Left ventricle myocardium superior (tissue), 1 donor: ENCODE results near the gene ZNF219. TPM values are rescaled to one million over a fixed set of nuclear protein-coding genes. Genes with fewer than 3 reads are reported as not detected.

Experiments
- total RNA-seq: library from RNA; stranded (reverse); fragmentation: NEBNext Ultra II Directional; extraction: Animal tissue kit (Norgen Biotek cat#: 25700); gene quantifications from one replicate; pipeline ENCODE4 v1.2.1, GENCODE V29; 2021
- donor health status: DM: no; HTN: yes; CAD: no; lungs with severe emphysema.

Gene ZNF219
- total RNA-seq, 1 donor from 2014 or later: 57.0 TPM

Other genes with a start within 250 kb of the ZNF219 start
- gene RNASE3, start 207.3 kb downstream of the ZNF219 start, total RNA-seq: not detected
- gene RNASE2, start 143.2 kb downstream of the ZNF219 start, total RNA-seq: 2.9 TPM
- 44.4 TPM for gene METTL17, start 108.7 kb downstream of the ZNF219 start, total RNA-seq
- gene SLC39A2, start 99.4 kb downstream of the ZNF219 start, total RNA-seq: not detected
- 315 TPM for gene NDRG2, start 73.6 kb downstream of the ZNF219 start, total RNA-seq
- 1.2 TPM for gene TPPP2, start 68.4 kb downstream of the ZNF219 start, total RNA-seq
- gene RNASE13, start 63.8 kb downstream of the ZNF219 start, total RNA-seq: not detected
- not detected for gene RNASE7, start 56.3 kb downstream of the ZNF219 start, total RNA-seq
- gene RNASE8, start 40.8 kb downstream of the ZNF219 start, total RNA-seq: not detected
- 23.1 TPM for gene ARHGEF40, start 28.4 kb downstream of the ZNF219 start, total RNA-seq
- 0.20 TPM for gene TMEM253, start 2.4 kb upstream of the ZNF219 start, total RNA-seq
- gene OR5AU1, start 57.4 kb upstream of the ZNF219 start, total RNA-seq: not detected
- gene HNRNPC, start 170.8 kb upstream of the ZNF219 start, total RNA-seq: 267 TPM
- 0.52 TPM for gene RPGRIP1, start 181.4 kb upstream of the ZNF219 start, total RNA-seq